Psoas muscle (tissue), 8 donors: ENCODE measurements around the gene PPP3CB. TPM values are rescaled to one million over a fixed set of nuclear protein-coding genes. Genes with fewer than 3 reads are reported as not detected.

ENCODE experiments used
- ATAC-seq, 4 donors: fragments of 200-7000 bp; cut with Tn5 transposase; one replicate each; pipeline ENCODE4 v1.9.1; 2020; ENCODE audit warnings: moderate library complexity in 3 of 4, mild to moderate bottlenecking in 2 of 4
- DNase-seq, 2 donors: peaks; one replicate each; pipeline ENCODE4 v3.0.0-alpha.2; 2020
- H3K27ac ChIP-seq: fragments of 200-600 bp; one replicate; pipeline ENCODE4 v1.8.0; 2022
- H3K27me3 ChIP-seq, 3 donors: fragments of 200-600 bp in 1 of 3; one replicate each; pipeline versions ENCODE4 v1.6.1 to v1.8.0; 2013 to 2022; ENCODE audit warnings: low read length in 2 of 3, mild to moderate bottlenecking in 2 of 3, moderate library complexity in 1 of 3; ENCODE audit not compliant: insufficient read depth in 3 of 3
- H3K36me3 ChIP-seq, 2 donors: fragments of 200-600 bp in 1 of 2; one replicate each; pipeline versions ENCODE4 v1.6.1 to v1.8.0; 2013 to 2022; ENCODE audit warnings: low read depth in 1 of 2, mild to moderate bottlenecking in 1 of 2, moderate library complexity in 1 of 2; ENCODE audit not compliant: insufficient read depth in 1 of 2
- H3K4me1 ChIP-seq: fragments of 200-600 bp; one replicate; pipeline ENCODE4 v1.8.0; 2022
- H3K4me3 ChIP-seq: fragments of 200-600 bp; one replicate; pipeline ENCODE4 v1.8.0; 2022; ENCODE audit warnings: mild to moderate bottlenecking
- H3K9me3 ChIP-seq: fragments of 200-600 bp; one replicate; pipeline ENCODE4 v1.8.0; 2022
- CTCF ChIP-seq: fragments of 200-600 bp; IDR thresholded peaks from one replicate; pipeline ENCODE4 v1.8.0; 2022; ENCODE audit warnings: antibody characterized with exemption
- WGBS, 3 donors: extraction: QIAGEN DNeasy Blood & Tissue Kit; methylation state at CpG; one replicate each; pipeline versions ENCODE4 v1.1.6 to v1.1.7; 2013; 5-methylcytosine and 5-hydroxymethylcytosine counted together
- intact Hi-C, 2 donors: fragments of 100-400 bp; cut with DNase I; formaldehyde crosslinking; loops; one replicate each; pipeline versions ENCODE4 v1.11.0 to v1.14.2; 2022
- polyA plus RNA-seq, 3 donors: library from polyadenylated mRNA; stranded (reverse); fragments of 200-250 nt; gene quantifications; one replicate each; pipeline ENCODE4 v1.2.3, GENCODE V29; 2013
- total RNA-seq, 4 donors: library from RNA; stranded (reverse); fragmentation: NEBNext Ultra II Directional in 2 of 4; extraction: Animal tissue kit (Norgen Biotek cat#: 25700) in 2 of 4; gene quantifications; one replicate each; pipeline versions ENCODE4 v1.2.1 to v1.2.4, GENCODE V29; 2021 to 2023
- donor health status: healthy with polysubstance abuse.
- donor health status: DM: no; HTN: no; CAD: no; lungs with moderate emphysema.
- donor health status: Bipolar disorder and iron deficiency.
- donor health status: healthy.
- donor health status: DM: yes; HTN: yes; CAD: no.
- donor health status: DM: no; HTN: no; CAD: no.
- donor health status: DM: no; HTN: no; CAD: no.
- donor health status: DM: yes; HTN: yes; CAD: no.

PPP3CB gene
- total and polyA plus RNA-seq, 7 donors, result 52.2 to 177 (median 132) TPM

GRCh38 chr10:73408061-73408460, 87.8 kb downstream of the PPP3CB start:
- Histone ChIP-seq H3K27me3 (no peaks in the 10 kb centered on the region), H3K9me3 (no peaks in the 10 kb centered on the region), H3K4me1 (peaks cover 72% of the 10 kb centered on the region), H3K27ac (no peak overlapping the region), H3K36me3 (peaks cover 0 to 14% of the 10 kb centered on the region in 2 donors), H3K4me3 (no peak overlapping the region)
- no peak for TF ChIP-seq CTCF
- DNase-seq (no peak), ATAC-seq (no peak)
- intact Hi-C loops, result no loop called here
- 87 to 93% (median 93%) methylated on average over 5 of the region's 5 CpGs for WGBS, 3 donors

GRCh38 chr10:73407495-73407894, 88.3 kb downstream of the PPP3CB start:
- H3K4me1 ChIP-seq, result peaks cover 67% of the 10 kb centered on the region
- intact Hi-C loops, result loop anchor here in 1 of 2 donors (1.0 kb wide), 1 partner anchor 41 kb away; no protein-coding TSS in a partner anchor
- ATAC-seq, result no peak

GRCh38 chr10:73406846-73407245, 89.0 kb downstream of the PPP3CB start:
- intact Hi-C loops, result loop anchor here in 1 of 2 donors (1.0 kb wide), 1 partner anchor 41 kb away; no protein-coding TSS in a partner anchor
- Histone ChIP-seq H3K9me3 (no peaks in the 10 kb centered on the region), H3K4me3 (no peak overlapping the region), H3K36me3 (peaks cover 0 to 14% of the 10 kb centered on the region in 2 donors), H3K4me1 (peaks cover 62% of the 10 kb centered on the region), H3K27ac (no peak overlapping the region), H3K27me3 (no peaks in the 10 kb centered on the region)
- no peak for ATAC-seq
- DNase-seq, result no peak
- 88 to 94% (median 92%) methylated on average over 5 of the region's 5 CpGs for WGBS, 3 donors
- TF ChIP-seq CTCF, result no peak

More at GRCh38 chr10:73407495-73407894, 88.3 kb downstream of the PPP3CB start:
- whole genome bisulfite sequencing, 3 donors, result 79 to 90% (median 86%) methylated on average over 1 of the region's 1 CpG
- Histone ChIP-seq H3K36me3 (peaks cover 0 to 14% of the 10 kb centered on the region in 2 donors), H3K9me3 (no peaks in the 10 kb centered on the region), H3K27me3 (no peaks in the 10 kb centered on the region), H3K4me3 (no peak overlapping the region), H3K27ac (no peak overlapping the region)
- TF ChIP-seq CTCF, result no peak
- no peak for DNase-seq

GRCh38 chr10:73405556-73405955, 90.3 kb downstream of the PPP3CB start:
- no peak for DNase-seq
- H3K27ac ChIP-seq, result peak overlapping the region; percentile 47
- peak in 2 of 4 donors; percentile 14 to 26 for ATAC-seq
- peaks cover 0 to 16% of the 10 kb centered on the region in 2 donors for H3K36me3 ChIP-seq
- WGBS, 3 donors, result 38 to 78% (median 55%) methylated on average over 3 of the region's 3 CpGs
- no peaks in the 10 kb centered on the region for H3K27me3 ChIP-seq
- intact Hi-C loops, result no loop called here
- H3K9me3 ChIP-seq, result no peaks in the 10 kb centered on the region
- no peak for TF ChIP-seq CTCF
- H3K4me1 ChIP-seq, result peaks cover 57% of the 10 kb centered on the region
- H3K4me3 ChIP-seq, result no peak overlapping the region

- no peak for DNase-seq
- Histone ChIP-seq H3K9me3 (no peaks in the 10 kb centered on the region), H3K27me3 (no peaks in the 10 kb centered on the region), H3K4me1 (peaks cover 54% of the 10 kb centered on the region), H3K4me3 (no peak overlapping the region), H3K27ac (peak overlapping the region; percentile 47), H3K36me3 (peaks cover 0 to 24% of the 10 kb centered on the region in 2 donors)
- intact Hi-C loops, result no loop called here
- 45 to 79% (median 48%) methylated on average over 9 of the region's 9 CpGs for WGBS, 3 donors
- ATAC-seq, result peak; percentile 57 to 76 (median 68)
- TF ChIP-seq CTCF, result no peak
Observed at GRCh38 chr10:73404690-73405089, 91.1 kb downstream of the PPP3CB start.
